GM21390 (cell line): ENCODE measurements around the gene KCNJ1.
A peak's percentile ranks its signal among the peaks of the same experiment; 100 is the strongest.

ENCODE experiments used
- ATAC-seq: cut with Tn5 transposase; IDR thresholded peaks from one replicate; pipeline ENCODE4 v1.9.1; 2021; ENCODE audit not compliant: unreplicated experiment

The KCNJ1 gene

DNA sequence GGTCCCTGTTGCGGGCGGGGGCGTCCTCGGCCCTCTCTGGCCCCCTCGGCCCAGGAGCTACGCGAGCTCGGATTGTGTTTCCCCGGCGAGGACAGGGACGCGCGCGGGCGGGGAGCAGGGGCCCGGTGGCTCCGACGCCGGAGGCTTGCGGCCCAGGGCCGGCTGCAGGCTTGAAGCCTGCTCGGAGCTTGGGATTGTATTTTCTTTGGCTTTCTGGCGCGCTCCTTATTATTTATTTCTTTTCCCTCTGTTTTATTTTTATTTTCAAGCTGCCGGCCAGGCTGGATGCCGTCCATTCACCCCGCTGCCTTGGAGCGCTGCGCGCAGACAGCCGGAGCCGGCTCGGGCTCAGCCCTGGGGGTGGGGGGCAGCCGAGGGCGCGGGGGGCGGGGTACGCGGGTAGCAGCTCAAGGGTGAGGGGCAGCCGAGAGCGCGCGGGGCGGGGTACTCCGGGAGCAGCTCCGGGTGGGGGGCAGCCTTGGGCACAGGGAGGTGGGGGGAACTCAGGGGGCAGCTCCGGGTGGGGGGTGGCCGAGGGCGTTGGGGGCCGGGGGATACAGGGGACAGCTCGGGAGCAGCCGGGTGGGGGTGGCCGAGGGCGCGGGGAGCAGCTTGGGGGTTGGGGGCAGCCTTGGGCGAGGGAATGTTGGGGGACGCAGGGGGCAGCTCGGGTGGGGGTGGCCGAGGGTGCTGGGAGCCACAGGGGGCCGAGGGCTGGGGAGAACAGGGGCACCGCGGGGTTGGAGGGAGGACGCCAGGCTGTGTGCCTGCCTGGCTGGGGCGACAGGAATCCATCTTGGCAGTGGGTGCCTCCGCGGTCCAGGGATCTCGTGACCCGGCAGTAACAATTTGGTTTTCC lies 42.7 kb downstream of the KCNJ1 start:
- ATAC-seq, result no peak

DNA sequence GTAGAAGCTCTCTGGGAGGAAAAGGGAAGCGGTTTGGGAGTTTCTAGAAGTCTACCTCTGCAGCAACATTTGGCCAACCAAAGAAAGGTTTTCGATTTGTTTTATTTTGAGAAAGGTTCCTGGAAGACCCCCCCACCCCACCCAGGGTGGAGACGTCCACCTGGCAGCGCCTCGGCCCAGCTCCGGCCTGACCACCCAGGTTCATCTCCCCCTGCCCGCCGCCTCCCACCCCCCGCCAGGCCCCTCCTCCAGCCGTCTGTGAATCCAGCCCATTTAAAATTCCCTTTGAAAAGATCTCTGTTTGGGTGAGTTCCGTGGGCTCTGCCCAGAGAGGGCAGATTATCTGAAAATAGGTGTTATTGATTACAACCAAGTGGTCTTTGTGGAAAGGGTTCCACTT lies 43.3 kb downstream of the KCNJ1 start:
- no peak for ATAC-seq

DNA sequence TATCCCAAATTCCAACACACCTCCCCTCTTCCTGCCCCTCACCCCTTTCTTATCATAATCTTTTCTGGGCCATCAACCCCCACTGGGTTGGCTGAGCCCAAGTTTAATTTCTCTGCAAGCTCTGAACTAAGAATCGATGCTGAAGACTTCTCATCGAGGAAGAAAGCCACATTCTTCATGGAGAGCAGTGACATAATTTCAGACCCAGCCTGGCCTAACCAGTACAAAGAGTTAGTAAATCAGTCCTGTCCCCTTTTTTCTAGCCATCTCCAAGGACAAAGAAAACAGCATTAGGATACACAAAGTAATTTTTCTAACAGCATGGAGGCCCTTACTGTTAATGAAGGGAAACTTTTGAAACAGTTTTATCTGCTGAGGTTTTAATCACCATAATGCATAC lies 45.0 kb downstream of the KCNJ1 start:
- ATAC-seq, result no peak

DNA sequence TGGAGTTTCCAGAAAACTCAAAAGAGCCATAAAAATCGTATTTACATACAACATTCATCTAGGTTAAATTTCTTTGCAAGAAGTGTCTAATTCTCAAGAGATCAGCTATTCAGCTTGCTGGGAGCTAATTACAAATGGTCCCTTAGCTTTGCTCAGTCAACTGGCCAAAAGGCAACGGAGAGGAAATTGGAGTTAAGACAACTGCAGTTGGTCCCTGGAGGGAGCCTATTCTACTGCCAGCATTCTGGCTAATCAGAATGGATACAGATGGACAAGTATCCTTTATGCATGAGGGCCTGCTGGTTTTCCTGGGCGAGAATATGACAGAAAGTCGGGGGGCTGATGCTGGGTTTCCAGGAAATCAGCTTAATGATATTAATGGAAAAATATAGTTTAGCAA lies 45.5 kb downstream of the KCNJ1 start:
- ATAC-seq, result no peak

DNA sequence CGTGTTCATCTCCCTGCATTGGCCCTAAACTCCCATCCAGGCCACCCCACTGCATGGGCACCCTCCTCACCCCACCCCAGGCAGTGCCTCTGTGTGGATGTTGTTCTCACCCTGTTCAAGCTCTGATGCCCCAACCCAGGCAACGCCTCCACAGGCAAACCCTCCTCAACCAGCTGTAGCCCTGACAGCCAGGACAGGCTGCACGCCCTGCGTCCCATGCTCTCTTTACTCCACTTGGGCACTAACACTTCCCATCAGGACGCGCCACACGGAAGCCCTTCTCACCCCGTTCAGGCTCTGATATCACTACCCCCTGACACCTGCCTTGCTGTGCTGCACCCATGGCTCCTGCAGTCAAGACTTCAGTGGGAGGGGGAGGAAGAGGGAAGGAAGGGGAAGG lies 47.9 kb downstream of the KCNJ1 start:
- ATAC-seq, result no peak

DNA sequence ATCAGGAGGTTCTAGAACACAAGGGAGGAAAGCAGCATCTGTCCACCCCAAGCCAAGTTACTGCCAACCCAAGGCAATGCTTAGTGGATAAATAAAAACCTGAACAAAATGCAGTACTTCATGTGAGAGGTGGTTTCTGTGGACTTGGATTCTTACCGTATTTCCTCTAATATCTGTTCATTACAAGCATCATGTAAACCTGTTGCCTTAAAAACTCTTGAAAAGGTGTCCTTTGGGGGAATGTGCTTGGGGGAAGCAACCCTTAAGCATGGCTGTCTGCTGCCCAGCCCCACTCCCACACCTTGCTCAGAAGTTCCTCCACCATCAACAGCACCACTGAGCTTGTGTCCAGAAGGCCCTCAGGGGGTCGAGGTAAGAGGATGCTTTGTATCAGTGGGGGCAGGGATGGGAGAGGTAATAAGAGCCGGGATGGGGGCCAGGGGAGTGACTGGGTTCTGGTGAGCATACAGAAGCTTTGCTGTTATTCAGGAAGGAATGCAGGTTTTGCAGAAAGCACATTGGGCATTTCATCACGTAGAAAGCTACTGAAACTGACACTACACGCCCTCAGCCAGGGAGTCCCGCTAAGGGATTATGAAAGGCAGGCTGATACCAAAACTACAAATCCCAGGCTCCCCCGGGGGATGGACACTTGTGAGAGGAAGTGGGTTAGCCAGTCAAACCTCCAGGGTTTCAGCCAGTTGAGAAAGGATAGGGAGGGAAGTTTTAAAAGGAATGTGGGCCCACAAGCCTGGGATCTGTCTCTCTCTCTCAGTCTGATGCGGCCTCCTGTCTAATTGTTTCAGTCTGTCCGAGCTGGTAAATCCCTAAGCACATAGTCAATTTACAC lies 52.0 kb downstream of the KCNJ1 start:
- no peak for ATAC-seq

DNA sequence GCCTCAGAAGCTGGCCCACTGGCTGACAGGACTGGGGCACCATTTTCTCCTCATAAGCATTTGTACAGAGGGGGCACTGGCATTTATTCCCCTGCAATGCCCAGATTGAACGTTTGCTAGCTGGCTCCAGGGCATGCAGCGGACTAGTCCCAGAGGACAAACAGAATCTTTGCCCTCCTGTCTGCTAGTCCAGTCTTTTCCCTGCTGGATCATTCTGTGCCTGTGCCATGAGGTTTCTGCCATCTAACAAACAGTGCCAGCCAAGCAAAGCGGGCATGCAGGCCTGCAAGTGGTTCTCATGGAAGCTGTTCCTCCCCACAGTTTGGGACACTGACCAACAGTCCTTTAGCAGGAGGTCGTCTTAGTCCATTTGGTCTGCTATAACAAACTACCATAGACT lies 53.4 kb downstream of the KCNJ1 start:
- ATAC-seq, result no peak

DNA sequence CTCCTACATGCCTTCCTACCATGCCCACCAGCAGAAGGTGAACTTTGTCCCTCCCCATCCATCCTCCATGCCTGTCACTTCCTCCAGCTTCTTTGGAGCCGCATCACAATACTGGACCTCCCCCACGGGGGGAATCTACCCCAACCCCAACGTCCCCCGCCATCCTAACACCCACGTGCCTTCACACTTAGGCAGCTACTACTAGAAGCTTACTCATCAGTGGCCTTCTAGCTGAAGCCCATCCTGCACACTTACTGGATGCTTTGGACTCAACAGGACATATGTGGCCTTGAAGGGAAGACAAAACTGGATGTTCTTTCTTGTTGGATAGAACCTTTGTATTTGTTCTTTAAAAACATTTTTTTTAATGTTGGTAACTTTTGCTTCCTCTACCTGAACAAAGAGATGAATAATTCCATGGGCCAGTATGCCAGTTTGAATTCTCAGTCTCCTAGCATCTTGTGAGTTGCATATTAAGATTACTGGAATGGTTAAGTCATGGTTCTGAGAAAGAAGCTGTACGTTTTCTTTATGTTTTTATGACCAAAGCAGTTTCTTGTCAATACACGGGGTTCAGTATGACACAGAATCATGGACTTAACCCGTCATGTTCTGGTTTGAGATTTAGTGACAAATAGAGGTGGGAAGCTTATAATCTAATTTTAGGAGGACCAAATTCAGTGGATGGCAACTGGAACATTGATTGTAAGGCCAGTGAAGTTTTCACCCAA lies 56.1 kb downstream of the KCNJ1 start:
- no peak for ATAC-seq

DNA sequence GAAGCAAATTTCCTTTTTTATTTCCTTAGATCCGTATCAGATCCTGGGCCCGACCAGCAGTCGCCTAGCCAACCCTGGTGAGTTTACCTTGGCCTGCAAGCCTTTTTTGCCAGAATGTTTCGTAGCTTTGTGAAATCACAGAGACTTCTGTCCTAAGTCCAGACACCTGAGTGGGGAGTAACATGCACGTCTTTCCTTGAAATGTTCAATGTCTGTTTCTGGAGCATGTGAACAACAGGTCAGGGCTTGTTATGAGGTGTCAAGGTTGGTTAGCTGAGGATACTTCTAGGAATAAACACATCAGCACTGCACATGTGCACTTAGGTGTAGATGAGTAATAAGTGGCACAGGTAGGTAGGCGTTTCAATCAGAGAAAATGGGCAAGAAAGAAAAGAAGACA lies 58.0 kb downstream of the KCNJ1 start:
- no peak for ATAC-seq

DNA sequence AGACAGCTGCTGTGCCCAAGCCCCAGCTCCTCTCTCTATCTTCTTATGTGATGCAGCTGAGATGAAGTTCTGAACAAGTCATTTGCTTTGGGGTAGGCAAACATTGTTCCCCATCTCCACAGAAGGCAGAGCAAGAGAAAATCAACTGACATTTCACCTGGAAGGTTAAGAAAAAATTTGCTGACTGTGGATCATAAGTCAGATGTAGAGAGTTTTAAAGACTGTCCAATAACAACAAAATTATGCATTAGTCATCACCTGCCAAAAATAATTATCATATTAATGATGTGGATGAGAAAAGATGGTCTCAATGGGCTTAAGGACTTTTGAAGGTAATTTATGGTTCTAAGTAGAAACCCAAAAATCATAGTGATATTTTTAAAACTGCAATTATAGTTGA lies 59.2 kb downstream of the KCNJ1 start:
- ATAC-seq, result no peak

DNA sequence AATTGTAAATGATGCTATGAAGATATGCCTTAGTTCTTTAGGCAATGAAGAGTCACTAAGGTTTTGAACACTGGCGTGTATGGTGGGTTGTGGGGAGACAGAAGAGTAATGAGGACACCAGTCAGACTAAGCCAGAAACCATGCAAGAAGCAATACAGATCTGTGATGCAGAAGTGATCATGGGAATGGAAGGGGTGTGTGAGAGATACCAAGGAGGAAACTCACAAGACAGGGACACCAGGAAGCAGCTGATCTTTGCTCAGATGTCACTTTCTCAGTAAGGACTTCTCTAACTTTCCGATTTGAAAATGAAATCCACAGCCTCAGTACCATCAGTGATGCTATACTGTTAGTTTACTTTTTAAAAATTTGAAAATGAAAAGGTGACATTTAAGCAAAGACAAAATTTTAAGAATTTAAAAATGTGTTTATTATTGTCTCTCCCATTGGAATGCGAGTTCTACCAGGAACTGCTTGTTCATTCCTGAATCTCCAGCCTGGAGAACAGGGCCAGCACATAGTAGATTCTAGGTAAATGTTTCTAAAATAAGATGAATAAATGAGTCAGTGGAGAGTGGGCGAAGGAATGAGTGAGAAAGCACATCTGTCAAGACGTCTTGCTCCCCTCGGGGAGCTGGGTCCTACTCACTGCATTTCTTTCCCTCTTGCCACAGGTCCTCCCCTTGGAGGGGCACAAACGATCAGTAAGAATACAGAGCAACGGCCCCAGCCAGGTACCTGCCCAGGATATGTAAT lies 60.4 kb downstream of the KCNJ1 start:
- ATAC-seq, result no peak

DNA sequence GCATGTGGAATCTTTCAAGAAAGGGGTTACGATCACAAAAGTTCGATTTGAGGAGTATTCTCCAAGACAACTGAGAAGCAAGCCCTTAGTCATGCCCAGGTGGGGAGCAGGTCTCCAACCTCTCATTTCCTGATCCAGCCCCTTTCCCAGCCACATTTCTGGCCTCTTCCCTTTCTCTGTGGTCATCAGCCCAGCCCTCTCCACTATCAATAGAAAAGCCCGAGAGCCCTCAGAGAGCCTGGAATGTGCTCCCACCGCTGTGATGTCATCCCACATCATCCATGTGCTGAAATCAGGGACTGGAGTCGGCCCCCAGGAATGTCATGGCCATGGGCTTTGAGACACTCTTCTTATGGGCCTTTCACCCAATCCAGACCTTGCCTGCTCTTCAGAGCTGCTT lies 62.6 kb downstream of the KCNJ1 start:
- no peak for ATAC-seq

DNA sequence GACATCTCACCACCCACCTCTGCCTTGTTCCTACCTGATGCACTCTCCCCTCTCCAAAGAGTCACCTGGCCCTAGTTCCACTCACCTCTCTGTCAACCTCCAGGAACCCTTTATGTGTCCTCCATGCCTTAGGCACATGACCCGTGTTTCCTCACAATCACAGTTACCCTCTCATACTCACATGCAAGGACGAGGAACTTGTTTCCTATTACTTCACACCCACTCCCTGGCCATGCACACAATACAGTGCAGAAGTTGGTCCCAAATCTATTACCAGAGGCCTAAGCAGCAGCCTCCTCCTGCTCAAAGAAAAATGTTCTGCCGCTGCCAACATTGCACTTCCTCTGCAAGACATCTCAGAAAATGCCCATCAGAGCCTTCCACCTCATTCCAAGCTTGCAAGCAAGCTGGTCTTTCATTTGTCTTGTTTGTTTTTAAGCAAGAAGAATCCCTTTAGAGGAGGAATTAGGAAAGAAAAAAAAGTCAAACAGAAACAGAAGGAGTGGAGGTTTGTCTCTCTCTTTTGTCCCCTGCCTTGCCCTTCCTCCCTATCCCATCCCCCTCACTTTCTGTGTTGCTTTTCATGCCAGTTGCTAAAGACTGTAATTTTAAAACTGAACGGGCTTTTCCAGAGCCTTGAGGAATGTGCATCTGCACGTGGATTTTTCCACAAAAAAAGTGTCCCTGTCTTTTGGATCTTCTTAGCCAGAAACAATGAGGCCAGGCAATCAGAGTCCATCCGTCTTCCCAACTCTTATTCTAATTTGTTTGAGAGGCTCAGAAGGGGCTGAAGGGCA lies 63.4 kb downstream of the KCNJ1 start:
- ATAC-seq, result no peak

DNA sequence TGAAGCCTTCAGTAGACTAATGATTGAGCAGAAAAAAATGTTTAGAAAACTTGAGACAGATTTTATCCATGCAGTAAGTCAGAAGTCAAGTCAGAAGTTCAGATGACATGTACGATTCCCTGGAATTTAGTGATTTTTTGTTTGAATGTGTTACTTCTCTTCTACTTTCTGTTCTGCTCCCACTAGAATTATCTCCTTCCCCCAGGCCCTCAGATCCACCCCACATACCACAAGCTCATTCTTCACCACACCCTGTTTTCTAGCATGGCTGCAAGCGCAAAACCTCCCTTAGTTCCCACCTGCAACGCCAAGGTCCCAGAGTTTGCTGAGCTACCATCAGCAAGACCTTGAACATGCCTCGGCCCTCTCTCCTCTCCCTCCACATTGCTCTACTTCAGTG lies 64.1 kb downstream of the KCNJ1 start:
- ATAC-seq, result no peak

DNA sequence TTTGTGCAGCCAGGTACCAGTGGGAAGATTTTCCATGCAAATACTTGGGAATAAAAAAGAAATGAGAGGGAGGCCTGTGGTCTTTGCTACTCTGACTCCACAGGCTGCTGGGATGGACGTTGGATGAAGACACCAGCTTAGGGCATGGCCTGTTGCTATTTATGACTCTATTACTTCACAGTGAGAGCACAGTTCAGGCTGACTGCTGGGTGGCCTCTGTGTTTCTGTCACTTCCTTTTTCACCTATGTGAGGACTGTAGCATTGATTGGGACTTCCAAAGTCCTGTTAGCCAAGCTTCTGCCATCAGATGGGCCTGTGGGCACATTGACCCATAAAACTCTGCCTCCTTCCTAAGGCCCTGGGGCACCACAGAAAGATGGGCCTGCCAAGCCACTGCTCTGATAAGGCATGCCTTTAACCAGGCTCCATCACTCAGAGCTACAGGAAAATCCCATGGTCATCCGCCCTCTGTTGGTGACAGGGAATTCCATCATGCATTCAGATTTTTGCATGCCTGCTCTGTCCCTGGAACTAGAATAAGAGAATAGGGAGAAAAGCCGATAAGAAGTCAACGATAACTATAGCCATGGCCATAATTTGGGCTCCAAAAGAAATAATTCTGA lies 64.6 kb downstream of the KCNJ1 start:
- no peak for ATAC-seq

DNA sequence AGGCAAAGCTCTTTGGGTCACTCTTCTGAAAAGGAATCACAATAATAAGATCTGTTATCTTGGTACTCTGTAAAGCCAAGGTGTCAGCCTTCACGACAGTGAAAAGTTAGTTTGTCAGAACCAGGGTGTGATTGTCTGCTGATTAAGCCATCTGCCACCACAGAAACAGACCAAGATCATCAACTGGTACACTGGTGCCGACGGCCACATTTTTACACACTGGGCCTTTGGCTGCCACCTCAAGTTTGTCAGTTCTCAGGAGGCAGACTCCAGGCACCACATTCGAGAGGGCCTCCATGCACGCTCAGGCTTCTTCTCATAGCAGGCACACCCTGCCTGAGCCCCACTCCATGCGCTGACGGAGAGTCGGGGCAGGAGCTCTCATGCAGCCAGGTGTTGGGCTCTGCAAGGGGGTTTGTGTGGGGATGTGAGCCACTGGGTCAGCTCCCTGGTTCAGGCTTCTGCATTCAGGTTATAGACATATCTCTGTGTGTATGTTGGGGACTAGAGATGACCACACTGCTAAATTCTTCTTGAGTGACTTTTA lies 66.2 kb downstream of the KCNJ1 start:
- ATAC-seq, result no peak

DNA sequence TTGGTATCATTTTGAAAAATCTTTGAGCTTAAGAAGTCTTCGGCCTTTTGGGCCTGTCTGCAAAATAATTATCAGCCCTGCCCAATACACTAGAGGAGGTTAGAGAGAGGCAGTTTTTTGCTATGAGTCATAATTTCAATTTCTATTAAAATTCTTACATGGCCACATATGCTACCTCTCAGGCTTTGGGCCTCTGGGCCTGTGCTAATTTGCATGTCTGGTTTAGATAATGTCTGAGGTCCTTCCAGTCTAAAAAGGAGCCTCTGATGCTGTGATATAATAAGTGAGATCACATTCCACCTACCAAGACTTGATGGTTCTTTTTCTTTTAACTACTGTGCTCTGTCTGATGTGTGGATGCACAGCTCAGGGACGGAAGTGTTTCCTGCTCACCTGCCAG lies 70.8 kb downstream of the KCNJ1 start:
- ATAC-seq, result peak; percentile 100

DNA sequence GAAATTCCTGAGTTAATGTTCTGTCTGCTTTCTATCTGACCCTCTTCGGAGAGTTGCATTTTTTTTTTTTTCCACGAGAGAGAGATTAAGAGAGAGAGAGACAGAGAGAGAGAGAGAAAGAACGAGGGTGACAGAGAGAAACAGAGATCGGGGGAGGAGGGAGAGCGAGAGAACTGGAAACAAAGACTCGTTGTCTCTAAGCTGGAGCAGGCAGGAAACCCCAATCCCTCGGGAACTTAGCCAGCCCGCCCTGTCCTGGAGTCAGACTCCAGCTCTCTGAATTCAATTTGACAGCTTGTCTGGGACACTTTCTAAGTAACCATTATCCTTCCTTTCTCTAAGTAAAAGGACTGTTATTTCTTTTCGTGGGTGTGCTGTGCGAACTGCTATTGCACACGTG lies 76.9 kb downstream of the KCNJ1 start:
- no peak for ATAC-seq

DNA sequence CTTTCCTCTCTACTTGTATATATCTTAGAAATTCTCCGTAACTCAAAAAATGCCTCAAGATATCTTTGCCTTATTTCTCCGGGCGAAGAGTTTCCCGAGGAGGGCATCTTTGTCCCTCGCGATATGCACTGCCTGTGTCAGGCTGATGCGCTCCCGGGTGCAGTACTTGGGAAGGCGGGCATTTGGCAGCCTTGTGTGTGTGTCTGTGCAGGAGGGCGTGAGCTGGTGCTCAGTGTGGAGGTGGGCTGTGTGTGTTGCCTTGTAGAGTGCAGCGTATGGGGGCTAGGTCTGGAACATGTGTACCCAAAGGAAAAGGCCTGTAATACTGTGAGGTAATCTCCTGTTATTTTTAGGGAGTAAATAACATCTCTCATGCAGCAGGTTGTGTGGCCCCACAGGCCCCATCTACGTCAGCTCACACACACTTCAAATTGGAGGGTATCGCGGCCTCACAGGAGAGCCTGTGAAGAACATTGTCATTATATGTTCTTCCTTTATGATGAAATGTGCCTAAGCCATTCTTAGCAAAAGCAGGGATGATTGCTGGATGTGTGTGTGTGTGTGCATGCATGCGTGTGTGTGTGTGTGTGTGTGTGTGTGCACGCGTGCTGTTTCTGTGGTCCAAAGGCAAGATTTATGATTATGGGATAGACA lies 77.5 kb downstream of the KCNJ1 start:
- ATAC-seq, result no peak
